Testis (tissue), 2 donors: ENCODE results near the gene MRPS27.

Experiments
- POLR2A ChIP-seq: fragments of 450-650 bp; IDR thresholded peaks from one replicate; pipeline ENCODE4 v1.6.1; 2017; ENCODE audit warnings: antibody characterized with exemption, mild to moderate bottlenecking, moderate library complexity
- TF ChIP-seq, protein P1 (sequence below), 3 experiments: fragments of 450-650 bp in 2 of 3; fragments of 200-600 bp in 1 of 3; sonication (generic) in 1 of 3; IDR thresholded peaks; one replicate each; pipeline ENCODE4 v1.5.1; 2016 to 2019; ENCODE audit warnings: antibody characterized with exemption in 3 of 3, mild to moderate bottlenecking in 2 of 3, moderate library complexity in 1 of 3

- TF ChIP-seq, protein P1, sequence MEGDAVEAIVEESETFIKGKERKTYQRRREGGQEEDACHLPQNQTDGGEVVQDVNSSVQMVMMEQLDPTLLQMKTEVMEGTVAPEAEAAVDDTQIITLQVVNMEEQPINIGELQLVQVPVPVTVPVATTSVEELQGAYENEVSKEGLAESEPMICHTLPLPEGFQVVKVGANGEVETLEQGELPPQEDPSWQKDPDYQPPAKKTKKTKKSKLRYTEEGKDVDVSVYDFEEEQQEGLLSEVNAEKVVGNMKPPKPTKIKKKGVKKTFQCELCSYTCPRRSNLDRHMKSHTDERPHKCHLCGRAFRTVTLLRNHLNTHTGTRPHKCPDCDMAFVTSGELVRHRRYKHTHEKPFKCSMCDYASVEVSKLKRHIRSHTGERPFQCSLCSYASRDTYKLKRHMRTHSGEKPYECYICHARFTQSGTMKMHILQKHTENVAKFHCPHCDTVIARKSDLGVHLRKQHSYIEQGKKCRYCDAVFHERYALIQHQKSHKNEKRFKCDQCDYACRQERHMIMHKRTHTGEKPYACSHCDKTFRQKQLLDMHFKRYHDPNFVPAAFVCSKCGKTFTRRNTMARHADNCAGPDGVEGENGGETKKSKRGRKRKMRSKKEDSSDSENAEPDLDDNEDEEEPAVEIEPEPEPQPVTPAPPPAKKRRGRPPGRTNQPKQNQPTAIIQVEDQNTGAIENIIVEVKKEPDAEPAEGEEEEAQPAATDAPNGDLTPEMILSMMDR (IDR thresholded peaks at IDR 0.05), result no peak
- TF ChIP-seq POLR2A, result no peak
These were observed 122.6 kb downstream of the MRPS27 start for GRCh38 chr5:72197393-72197792.
